ENCODE measurements around the gene ELK3. TPM values are rescaled to one million over a fixed set of nuclear protein-coding genes. Genes with fewer than 3 reads are reported as not detected.

ELK3 gene
- total RNA-seq, 1 donor from 2014 or later = 49.9 TPM

GRCh38 chr12:96233168-96233567, 39.0 kb downstream of the ELK3 start:
- intact Hi-C loops (cut with micrococcal nuclease) = no loop called here

- intact Hi-C loops (cut with micrococcal nuclease) = no loop called here
These were observed 39.8 kb downstream of the ELK3 start for GRCh38 chr12:96233939-96234461.

GRCh38 chr12:96234591-96235483, 40.7 kb downstream of the ELK3 start:
- intact Hi-C loops (cut with micrococcal nuclease) = no loop called here

- intact Hi-C loops (cut with micrococcal nuclease) = no loop called here
These were observed 41.3 kb downstream of the ELK3 start for GRCh38 chr12:96235484-96235826.

GRCh38 chr12:96236221-96236822, 42.1 kb downstream of the ELK3 start:
- intact Hi-C loops (cut with micrococcal nuclease) = loop anchor here (1.0 to 2.0 kb wide), 6 partner anchors 21 to 294 kb away; partner anchors contain the start of genes AMDHD1, CCDC38, CFAP54 and ELK3

GRCh38 chr12:96237035-96237434, 42.9 kb downstream of the ELK3 start:
- intact Hi-C loops (cut with micrococcal nuclease) = loop anchor here (2.0 kb wide), 5 partner anchors 42 to 294 kb away; partner anchors contain the start of genes AMDHD1, CCDC38, CFAP54 and ELK3

- intact Hi-C loops (cut with micrococcal nuclease) = loop anchor here (2.0 kb wide), 5 partner anchors 43 to 295 kb away; partner anchors contain the start of genes AMDHD1, CCDC38, CFAP54 and ELK3
These were observed 43.4 kb downstream of the ELK3 start for GRCh38 chr12:96237465-96238077.

DNA sequence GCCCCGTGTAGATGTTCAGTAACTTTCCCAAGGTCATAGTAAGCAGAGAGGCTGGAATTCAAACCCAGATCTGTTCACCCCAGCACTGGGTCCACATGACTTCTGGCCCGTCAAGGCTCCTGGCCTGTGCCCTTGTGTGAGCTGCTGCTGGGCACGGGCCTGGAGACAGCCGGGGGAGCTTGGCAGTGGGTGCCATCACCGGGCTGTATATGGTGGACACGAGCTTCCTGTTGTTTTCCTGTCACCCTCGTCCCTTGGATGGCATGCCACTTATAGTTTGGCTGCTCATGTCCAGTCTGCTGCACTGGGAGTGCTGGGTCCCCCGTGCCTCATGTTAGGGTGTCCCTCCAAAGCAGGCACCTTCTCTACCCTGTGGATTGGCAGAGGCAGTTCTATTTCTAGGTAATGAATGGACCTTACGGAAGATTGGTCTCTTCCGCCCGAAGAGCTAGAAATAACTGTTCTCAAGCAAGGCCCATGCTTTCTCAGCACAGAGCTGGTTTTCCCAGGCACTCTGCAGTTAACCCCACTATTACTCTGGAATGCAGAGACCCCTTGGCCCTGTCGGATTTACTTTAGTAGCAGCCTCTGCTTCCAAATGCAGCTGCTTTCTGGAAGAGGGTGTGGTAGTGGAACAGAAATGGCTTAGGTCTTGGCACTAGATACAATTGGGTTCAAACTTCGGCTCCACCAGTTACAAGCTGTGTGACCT, 44.3 kb downstream of the ELK3 start:
- intact Hi-C loops (cut with micrococcal nuclease) = no loop called here

DNA sequence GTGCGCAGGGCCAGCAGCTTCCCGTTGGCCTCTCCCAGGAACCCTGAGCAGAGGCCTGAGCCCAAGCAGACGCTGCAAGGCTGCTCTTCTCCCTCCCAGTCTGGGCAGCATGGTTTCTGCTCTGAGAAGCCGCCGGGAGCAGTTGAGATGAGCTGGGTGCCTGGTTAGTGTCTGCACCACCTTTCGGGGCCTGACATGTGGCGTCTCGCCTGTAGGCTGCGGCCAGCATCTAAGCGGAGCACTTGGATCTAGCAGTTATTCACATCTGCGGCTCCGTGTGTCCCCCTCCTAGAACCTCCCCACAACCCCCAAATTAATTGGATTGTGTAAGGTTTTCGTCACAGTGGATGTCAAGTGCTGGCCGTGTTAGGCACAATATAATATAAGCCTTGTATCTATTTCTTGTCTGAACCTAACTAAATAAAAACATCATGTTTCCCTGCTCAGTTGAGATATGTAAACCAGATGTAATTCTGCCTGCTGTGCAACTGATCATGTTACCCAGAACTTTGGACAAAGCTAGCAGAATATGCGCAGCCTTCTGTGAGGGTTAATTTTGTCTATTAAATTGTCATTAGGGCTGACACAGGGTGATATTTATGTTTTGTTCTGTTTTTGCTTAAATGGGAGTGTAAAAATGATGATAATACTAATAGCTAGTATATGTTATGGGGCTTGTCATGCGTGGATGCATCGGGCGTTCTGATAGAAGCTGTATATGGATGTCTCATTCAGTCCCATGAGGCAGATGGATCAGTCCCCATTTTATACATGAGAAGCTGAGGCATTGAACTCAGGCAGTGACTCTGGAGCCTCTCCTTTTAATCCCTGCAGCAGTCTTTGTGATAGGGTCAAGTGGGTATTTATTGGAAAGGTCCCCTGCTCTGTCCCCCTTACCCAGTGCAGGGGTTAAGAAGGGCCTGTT, 45.8 kb downstream of the ELK3 start:
- intact Hi-C loops (cut with micrococcal nuclease) = no loop called here

GRCh38 chr12:96240656-96241055, 46.5 kb downstream of the ELK3 start:
- intact Hi-C loops (cut with micrococcal nuclease) = loop anchor here (1.0 kb wide), 1 partner anchor 206 kb away; no protein-coding TSS in a partner anchor

DNA sequence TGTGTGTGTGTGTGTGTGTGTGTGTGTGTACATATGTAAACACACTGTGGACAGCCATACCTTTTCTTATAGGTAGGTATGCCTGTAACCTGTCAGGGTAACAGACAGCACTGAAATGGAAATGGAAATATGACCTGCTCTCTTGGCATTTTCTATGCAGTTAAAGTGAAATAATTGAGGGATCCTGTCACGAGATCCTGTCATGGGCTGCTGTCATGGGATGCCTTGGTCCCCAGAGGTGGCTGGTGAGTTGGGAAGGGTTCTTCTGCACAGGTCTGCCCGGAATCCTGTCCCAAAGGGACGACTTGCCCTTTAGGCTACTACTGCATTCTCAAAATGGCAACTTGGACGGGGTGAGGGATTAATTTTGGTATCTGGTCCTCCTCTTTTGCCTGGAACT, 47.3 kb downstream of the ELK3 start:
- intact Hi-C loops (cut with micrococcal nuclease) = loop anchor here (1.0 kb wide), 1 partner anchor 205 kb away; no protein-coding TSS in a partner anchor

DNA sequence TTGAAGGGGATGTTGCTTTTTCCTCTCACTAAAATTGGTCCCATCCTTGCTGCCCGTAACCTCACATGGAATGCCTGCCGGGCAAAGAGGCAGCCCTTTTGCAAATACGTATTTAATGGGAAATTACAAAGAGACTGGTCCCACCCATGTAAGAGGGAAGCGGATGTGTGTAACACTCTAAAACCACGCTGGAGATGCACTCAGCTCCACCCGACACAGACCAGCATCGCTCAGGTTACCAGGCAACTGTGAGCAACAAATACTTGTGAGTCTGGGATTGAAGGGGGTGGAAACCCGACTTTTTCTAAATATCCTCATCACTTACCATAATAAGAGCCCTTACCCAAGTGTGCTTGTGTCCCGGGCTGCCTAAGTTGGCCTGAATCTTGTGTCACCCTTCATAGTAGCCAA, 47.7 kb downstream of the ELK3 start:
- intact Hi-C loops (cut with micrococcal nuclease) = loop anchor here (1.0 to 2.0 kb wide), 3 partner anchors 17 to 204 kb away; no protein-coding TSS in a partner anchor

GRCh38 chr12:96242597-96242996, 48.4 kb downstream of the ELK3 start:
- intact Hi-C loops (cut with micrococcal nuclease) = loop anchor here (1.0 to 2.0 kb wide), 2 partner anchors 16 to 159 kb away; no protein-coding TSS in a partner anchor

DNA sequence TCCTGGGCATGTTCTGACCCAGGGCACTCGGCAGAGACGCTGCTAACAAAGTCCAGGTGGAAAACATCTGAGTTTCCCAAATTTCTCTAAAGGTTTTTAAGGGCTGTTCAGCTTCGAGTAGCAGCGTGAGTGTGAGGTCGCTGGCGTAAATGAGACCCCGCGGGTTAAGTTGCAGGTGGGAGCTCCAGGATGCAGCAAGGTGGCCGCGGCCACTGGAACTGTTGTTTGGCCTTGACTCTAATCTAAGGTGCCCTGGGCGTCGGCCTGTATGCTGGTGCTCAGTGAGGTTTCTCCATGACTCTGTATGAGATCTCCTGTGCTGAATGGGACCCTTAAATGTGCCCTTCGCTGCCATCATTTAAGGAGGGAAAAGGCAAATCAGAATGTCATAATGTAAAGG, 50.7 kb downstream of the ELK3 start:
- intact Hi-C loops (cut with micrococcal nuclease) = no loop called here

GRCh38 chr12:96246926-96247505, 52.8 kb downstream of the ELK3 start:
- intact Hi-C loops (cut with micrococcal nuclease) = no loop called here

DNA sequence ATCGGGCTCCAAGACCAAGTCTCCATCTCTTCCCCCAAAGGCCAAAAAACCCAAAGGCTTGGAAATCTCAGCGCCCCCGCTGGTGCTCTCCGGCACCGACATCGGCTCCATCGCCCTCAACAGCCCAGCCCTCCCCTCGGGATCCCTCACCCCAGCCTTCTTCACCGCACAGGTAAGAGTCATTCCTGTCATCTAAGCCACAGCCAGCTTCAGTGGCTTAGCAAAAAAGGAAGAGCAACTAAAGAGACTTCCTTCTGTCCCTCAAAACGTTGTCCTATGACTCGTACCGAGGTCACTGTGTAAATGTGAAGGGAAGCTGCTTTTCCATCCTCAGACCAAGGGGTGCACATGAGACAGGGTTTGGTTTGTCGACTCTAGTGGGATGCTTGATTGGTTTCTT, 53.4 kb downstream of the ELK3 start:
- intact Hi-C loops (cut with micrococcal nuclease) = no loop called here

DNA sequence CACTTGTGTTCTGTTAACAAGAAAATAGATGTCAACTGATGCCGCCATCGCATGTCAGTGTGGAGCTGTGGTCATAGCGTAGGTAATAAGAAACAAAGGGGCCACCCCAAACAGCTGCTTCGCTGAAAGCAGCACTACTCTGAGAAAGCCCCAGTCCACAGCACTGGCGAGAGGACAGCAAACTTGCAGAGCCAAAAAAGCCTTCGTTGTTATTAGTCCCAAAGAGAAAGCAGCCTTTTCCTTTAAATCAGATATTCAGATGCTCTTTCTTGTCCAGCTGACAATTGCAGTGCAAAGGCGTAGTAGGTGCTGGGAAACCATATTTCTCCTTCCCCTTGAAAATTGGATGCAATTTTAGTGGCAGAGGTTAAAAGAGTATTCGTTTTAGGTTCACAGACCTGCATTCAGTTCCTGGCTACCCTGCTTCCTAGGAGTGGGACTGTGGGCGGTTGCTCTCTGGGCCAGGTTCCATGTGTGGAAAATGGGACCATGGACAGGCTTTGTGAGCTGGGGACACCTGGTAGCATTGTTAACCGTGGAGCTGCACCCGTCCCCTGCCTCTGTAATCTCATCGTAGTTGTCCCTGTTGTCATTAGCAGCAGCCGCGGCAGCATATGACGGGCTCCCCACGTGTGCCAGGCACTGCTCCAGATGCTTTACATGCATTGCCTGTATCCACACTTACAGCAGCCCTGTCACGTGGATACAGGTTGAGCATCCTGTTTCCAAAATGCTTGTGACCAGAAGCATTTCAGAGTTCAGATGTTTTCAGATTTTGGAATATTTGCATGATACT, 54.2 kb downstream of the ELK3 start:
- intact Hi-C loops (cut with micrococcal nuclease) = no loop called here
